ENCODE results near the gene ITGAE. TPM values are rescaled to one million over a fixed set of nuclear protein-coding genes. Genes with fewer than 3 reads are reported as not detected.

ITGAE gene
- total and polyA plus RNA-seq, 10 of the 15 experiments (the other 5 are each of a cell fraction or from before 2014, with no cell fraction given) = 13.1 to 161 (median 34.8) TPM

GRCh38 chr17:3843935-3844516 lies 43.0 kb upstream of the ITGAE start (continued):
- TF ChIP-seq NR2F1 (conservative IDR thresholded peaks at IDR 0.05) (no peak), ZNF207 (IDR thresholded peaks at IDR 0.05; ENCODE audit: borderline replicate concordance) (no peak), SRF (IDR thresholded peaks at IDR 0.05; ENCODE audit: low read depth in 2 of 2, low read length in 2 of 2) (no peak), ZBTB11 (CRISPR knock-in tag; IDR thresholded peaks at IDR 0.05) (no peak)
- TF ChIP-seq, protein P1, sequence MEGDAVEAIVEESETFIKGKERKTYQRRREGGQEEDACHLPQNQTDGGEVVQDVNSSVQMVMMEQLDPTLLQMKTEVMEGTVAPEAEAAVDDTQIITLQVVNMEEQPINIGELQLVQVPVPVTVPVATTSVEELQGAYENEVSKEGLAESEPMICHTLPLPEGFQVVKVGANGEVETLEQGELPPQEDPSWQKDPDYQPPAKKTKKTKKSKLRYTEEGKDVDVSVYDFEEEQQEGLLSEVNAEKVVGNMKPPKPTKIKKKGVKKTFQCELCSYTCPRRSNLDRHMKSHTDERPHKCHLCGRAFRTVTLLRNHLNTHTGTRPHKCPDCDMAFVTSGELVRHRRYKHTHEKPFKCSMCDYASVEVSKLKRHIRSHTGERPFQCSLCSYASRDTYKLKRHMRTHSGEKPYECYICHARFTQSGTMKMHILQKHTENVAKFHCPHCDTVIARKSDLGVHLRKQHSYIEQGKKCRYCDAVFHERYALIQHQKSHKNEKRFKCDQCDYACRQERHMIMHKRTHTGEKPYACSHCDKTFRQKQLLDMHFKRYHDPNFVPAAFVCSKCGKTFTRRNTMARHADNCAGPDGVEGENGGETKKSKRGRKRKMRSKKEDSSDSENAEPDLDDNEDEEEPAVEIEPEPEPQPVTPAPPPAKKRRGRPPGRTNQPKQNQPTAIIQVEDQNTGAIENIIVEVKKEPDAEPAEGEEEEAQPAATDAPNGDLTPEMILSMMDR (IDR thresholded peaks at IDR 0.05 in 2 of 3, conservative IDR thresholded peaks at IDR 0.05 in 1 of 3; ENCODE audit: control insufficient read depth in 2 of 3, extremely low read depth in 1 of 3, insufficient read depth in 1 of 3, low read depth in 3 of 3, low read length in 3 of 3) = peak; percentile 69 to 86 (median 74)
- TF ChIP-seq, protein P2, sequence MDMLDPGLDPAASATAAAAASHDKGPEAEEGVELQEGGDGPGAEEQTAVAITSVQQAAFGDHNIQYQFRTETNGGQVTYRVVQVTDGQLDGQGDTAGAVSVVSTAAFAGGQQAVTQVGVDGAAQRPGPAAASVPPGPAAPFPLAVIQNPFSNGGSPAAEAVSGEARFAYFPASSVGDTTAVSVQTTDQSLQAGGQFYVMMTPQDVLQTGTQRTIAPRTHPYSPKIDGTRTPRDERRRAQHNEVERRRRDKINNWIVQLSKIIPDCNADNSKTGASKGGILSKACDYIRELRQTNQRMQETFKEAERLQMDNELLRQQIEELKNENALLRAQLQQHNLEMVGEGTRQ (IDR thresholded peaks at IDR 0.05; ENCODE audit: borderline replicate concordance, low read depth, low read length) = no peak

All from GM12878 (cell line).